ENCODE results near the gene TMCO6. TPM values are rescaled to one million over a fixed set of nuclear protein-coding genes. Genes with fewer than 3 reads are reported as not detected.

Gene TMCO6
- 9.8 and 20.6 TPM in 2 replicates for total RNA-seq

GRCh38 chr5:140639148-140639981 lies at the start of gene TMCO6:
TSS of gene TMCO6 (plus strand) at chr5:140639451. CDS start at chr5:140639528, 77 bp downstream.

GRCh38 chr5:140633021-140633471 lies 6.2 kb upstream of the TMCO6 start, which contains the start of gene CD14:
TSS of gene CD14 (minus strand) at chr5:140633175. CDS start at chr5:140633071, 104 bp downstream.

GRCh38 chr5:140664359-140665119 lies 25.3 kb downstream of the TMCO6 start, which contains the start of gene WDR55:
TSS of gene WDR55 (plus strand) at chr5:140664904. CDS start at chr5:140664913, 9 bp downstream.

GRCh38 chr5:140673187-140673976 lies 34.1 kb downstream of the TMCO6 start, which contains the start of gene DND1:
TSS of gene DND1 (minus strand) at chr5:140673576. CDS start at chr5:140673542, 34 bp downstream.

GRCh38 chr5:140690941-140691924 lies 52.0 kb downstream of the TMCO6 start, which contains the start of the genes HARS1 and HARS2:
TSS of gene HARS1 (minus strand) at chr5:140691370. CDS start at chr5:140691304, 66 bp downstream.
TSS of gene HARS2 (plus strand) at chr5:140691455. CDS start at chr5:140691649, 194 bp downstream.

Other genes with a start within 250 kb of the TMCO6 start
- gene ANKHD1, start 237.6 kb upstream of the TMCO6 start, total RNA-seq = 74.1 and 79.5 TPM in 2 replicates
- 0.38 and 1.3 TPM in 2 replicates for gene EIF4EBP3, start 91.8 kb upstream of the TMCO6 start, total RNA-seq
- gene SRA1, start 82.0 kb upstream of the TMCO6 start, total RNA-seq = 21.2 and 23.5 TPM in 2 replicates
- gene APBB3, start 74.9 kb upstream of the TMCO6 start, total RNA-seq = 7.3 and 9.5 TPM in 2 replicates
- gene SLC35A4, start 74.6 kb upstream of the TMCO6 start, total RNA-seq = 24.8 and 30.7 TPM in 2 replicates
- 0.57 TPM in 1 of 2 replicates, not detected in the other for gene CD14, start 6.3 kb upstream of the TMCO6 start, total RNA-seq
- 24.4 and 30.4 TPM in 2 replicates for gene NDUFA2, start 8.2 kb downstream of the TMCO6 start, total RNA-seq
- 72.5 and 85.6 TPM in 2 replicates for gene IK, start 8.4 kb downstream of the TMCO6 start, total RNA-seq
- gene WDR55, start 25.5 kb downstream of the TMCO6 start, total RNA-seq = 28.4 and 28.8 TPM in 2 replicates
- 0.38 TPM in 1 of 2 replicates, not detected in the other for gene DND1, start 34.1 kb downstream of the TMCO6 start, total RNA-seq
- 48.7 and 60.9 TPM in 2 replicates for gene HARS1, start 51.9 kb downstream of the TMCO6 start, total RNA-seq
- gene HARS2, start 52.0 kb downstream of the TMCO6 start, total RNA-seq = 31.7 and 39.1 TPM in 2 replicates
- 25.2 and 32.4 TPM in 2 replicates for gene ZMAT2, start 61.0 kb downstream of the TMCO6 start, total RNA-seq
- gene PCDHA1, start 146.7 kb downstream of the TMCO6 start, total RNA-seq = not detected in 2 replicates
- under 0.01 TPM in 1 of 2 replicates, not detected in the other for gene PCDHA2, start 155.4 kb downstream of the TMCO6 start, total RNA-seq
- gene PCDHA3, start 161.6 kb downstream of the TMCO6 start, total RNA-seq = under 0.01 and 0.19 TPM in 2 replicates
- gene PCDHA4, start 167.6 kb downstream of the TMCO6 start, total RNA-seq = 0.10 and 0.33 TPM in 2 replicates
- under 0.01 and 0.10 TPM in 2 replicates for gene PCDHA5, start 182.2 kb downstream of the TMCO6 start, total RNA-seq
- gene PCDHA6, start 188.5 kb downstream of the TMCO6 start, total RNA-seq = 0.19 and 0.33 TPM in 2 replicates
- gene PCDHA7, start 194.8 kb downstream of the TMCO6 start, total RNA-seq = 0.19 and 0.33 TPM in 2 replicates
- gene PCDHA8, start 201.7 kb downstream of the TMCO6 start, total RNA-seq = under 0.01 TPM in 1 of 2 replicates, not detected in the other
- gene PCDHA9, start 208.9 kb downstream of the TMCO6 start, total RNA-seq = under 0.01 TPM in 2 replicates
- under 0.01 and 0.19 TPM in 2 replicates for gene PCDHA10, start 216.4 kb downstream of the TMCO6 start, total RNA-seq
- under 0.01 and 0.10 TPM in 2 replicates for gene PCDHA11, start 229.5 kb downstream of the TMCO6 start, total RNA-seq
- under 0.01 TPM in 1 of 2 replicates, not detected in the other for gene PCDHA12, start 235.9 kb downstream of the TMCO6 start, total RNA-seq
- not detected in 2 replicates for gene PCDHA13, start 242.7 kb downstream of the TMCO6 start, total RNA-seq